HG03378 (cell line): ENCODE results near the gene GULP1.

ENCODE experiments used
- ATAC-seq: cut with Tn5 transposase; IDR thresholded peaks from one replicate; pipeline ENCODE4 v1.9.1; 2021; ENCODE audit warnings: mild to moderate bottlenecking, moderate library complexity; ENCODE audit not compliant: unreplicated experiment

Gene GULP1

GRCh38 chr2:188414869-188415753, 123.4 kb downstream of the GULP1 start:
- no peak for ATAC-seq

- ATAC-seq: peak; percentile 42
Observed at GRCh38 chr2:188415754-188416083, 124.0 kb downstream of the GULP1 start.

GRCh38 chr2:188416367-188416766, 124.7 kb downstream of the GULP1 start:
- no peak for ATAC-seq

- no peak for ATAC-seq
Observed at GRCh38 chr2:188422726-188423125, 131.1 kb downstream of the GULP1 start.

- ATAC-seq: no peak
Observed at GRCh38 chr2:188425266-188425665, 133.6 kb downstream of the GULP1 start.

GRCh38 chr2:188426121-188426520, 134.4 kb downstream of the GULP1 start:
- ATAC-seq: no peak

GRCh38 chr2:188430705-188431104, 139.0 kb downstream of the GULP1 start:
- ATAC-seq: no peak

GRCh38 chr2:188434018-188434417, 142.3 kb downstream of the GULP1 start:
- no peak for ATAC-seq

- no peak for ATAC-seq
Observed at GRCh38 chr2:188435115-188435514, 143.4 kb downstream of the GULP1 start.

GRCh38 chr2:188437537-188437936, 145.9 kb downstream of the GULP1 start:
- ATAC-seq: no peak

- no peak for ATAC-seq
Observed at GRCh38 chr2:188439986-188440385, 148.3 kb downstream of the GULP1 start.

- no peak for ATAC-seq
Observed at GRCh38 chr2:188440849-188441248, 149.2 kb downstream of the GULP1 start.

- ATAC-seq: no peak
Observed at GRCh38 chr2:188441288-188441947, 149.7 kb downstream of the GULP1 start.

GRCh38 chr2:188443207-188443606, 151.5 kb downstream of the GULP1 start:
- ATAC-seq: no peak

GRCh38 chr2:188444106-188444835, 152.6 kb downstream of the GULP1 start:
- ATAC-seq: no peak

GRCh38 chr2:188449561-188449960, 157.9 kb downstream of the GULP1 start:
- ATAC-seq: no peak

- ATAC-seq: no peak
Observed at GRCh38 chr2:188449971-188450370, 158.3 kb downstream of the GULP1 start.

GRCh38 chr2:188450732-188451483, 159.2 kb downstream of the GULP1 start:
- ATAC-seq: no peak

- ATAC-seq: no peak
Observed at GRCh38 chr2:188452084-188452483, 160.4 kb downstream of the GULP1 start.

GRCh38 chr2:188456114-188456909, 164.6 kb downstream of the GULP1 start:
- no peak for ATAC-seq
